Epithelial cell of proximal tubule (primary cell): ENCODE results near the gene CCL23. TPM values are rescaled to one million over a fixed set of nuclear protein-coding genes. Genes with fewer than 3 reads are reported as not detected.
"Not testable (repeated sequence)": the region's sequence is repeated elsewhere in the genome, so short reads cannot be mapped to it uniquely, and the experiment has no call there.

Experiments
- DNase-seq: peaks from one replicate; pipeline ENCODE4 v3.0.0-alpha.2; 2011; ENCODE audit warnings: low read depth
- H3K4me3 ChIP-seq: 2 replicates; pipeline ENCODE4 v1.5.1; 2011; ENCODE audit warnings: low read depth, mild to moderate bottlenecking, low read length
- total RNA-seq: library from RNA; depleted of rRNA; stranded (reverse); fragments of >200 nt; gene quantifications from 2 replicates; pipeline ENCODE4 v1.2.3, GENCODE V29; 2015
- TF ChIP-seq, protein P1 (sequence below): conservative IDR thresholded peaks from 2 replicates; pipeline ENCODE4 v1.5.1; 2012; ENCODE audit warnings: low read depth, mild to moderate bottlenecking, low read length

CCL23 gene
- total RNA-seq, 1 donor from 2014 or later: not detected

DNA sequence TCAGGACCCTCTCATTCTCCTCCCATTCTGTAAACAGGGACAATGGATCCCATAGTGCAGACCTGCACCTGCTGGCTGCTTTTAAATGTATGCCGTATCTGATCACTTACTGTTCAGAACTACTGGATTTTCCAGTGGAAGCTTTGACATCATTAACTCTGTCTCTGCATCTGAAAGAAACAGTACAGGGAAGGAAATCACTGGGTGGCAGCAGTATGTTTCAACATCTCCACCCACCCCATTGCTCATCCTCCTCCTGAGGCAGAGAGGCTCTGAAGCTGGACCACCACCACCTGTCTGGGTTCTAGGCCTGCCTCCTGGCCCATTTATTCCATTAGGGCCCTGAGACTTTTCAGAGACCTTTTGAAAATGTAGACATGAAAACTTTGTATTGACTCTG is 19.0 kb downstream of the CCL23 start:
- H3K4me3 ChIP-seq: no peak overlapping the region
- TF ChIP-seq, protein P1, sequence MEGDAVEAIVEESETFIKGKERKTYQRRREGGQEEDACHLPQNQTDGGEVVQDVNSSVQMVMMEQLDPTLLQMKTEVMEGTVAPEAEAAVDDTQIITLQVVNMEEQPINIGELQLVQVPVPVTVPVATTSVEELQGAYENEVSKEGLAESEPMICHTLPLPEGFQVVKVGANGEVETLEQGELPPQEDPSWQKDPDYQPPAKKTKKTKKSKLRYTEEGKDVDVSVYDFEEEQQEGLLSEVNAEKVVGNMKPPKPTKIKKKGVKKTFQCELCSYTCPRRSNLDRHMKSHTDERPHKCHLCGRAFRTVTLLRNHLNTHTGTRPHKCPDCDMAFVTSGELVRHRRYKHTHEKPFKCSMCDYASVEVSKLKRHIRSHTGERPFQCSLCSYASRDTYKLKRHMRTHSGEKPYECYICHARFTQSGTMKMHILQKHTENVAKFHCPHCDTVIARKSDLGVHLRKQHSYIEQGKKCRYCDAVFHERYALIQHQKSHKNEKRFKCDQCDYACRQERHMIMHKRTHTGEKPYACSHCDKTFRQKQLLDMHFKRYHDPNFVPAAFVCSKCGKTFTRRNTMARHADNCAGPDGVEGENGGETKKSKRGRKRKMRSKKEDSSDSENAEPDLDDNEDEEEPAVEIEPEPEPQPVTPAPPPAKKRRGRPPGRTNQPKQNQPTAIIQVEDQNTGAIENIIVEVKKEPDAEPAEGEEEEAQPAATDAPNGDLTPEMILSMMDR: no peak
- DNase-seq: no peak

DNA sequence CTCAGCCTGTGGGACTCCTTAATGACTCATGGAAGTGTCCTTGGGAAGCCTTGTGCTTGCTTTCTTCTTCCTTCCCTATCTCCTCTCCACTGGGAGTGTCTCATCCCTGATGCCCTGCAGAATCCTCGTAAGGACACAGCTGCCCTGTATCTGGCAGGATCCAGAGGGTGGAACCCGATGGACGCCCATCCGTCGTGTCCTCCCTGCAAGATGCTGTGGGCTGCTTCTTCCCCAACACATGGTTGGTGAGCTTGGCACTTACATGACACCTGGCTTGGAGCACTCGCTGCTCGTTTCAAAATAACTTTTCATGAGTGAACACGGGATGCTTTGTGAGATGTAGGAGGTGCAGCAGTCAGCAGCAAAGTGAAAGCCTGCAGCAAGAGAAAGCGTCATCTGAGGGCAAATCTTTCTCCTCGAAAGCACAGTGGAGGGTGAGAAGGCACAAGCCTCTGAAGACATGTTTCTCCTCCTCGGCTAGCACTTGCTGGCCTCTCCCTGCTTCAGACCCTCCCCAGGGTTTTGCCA is 19.7 kb downstream of the CCL23 start:
- TF ChIP-seq, protein P1: no peak
- no peak for DNase-seq
- H3K4me3 ChIP-seq: no peak overlapping the region

DNA sequence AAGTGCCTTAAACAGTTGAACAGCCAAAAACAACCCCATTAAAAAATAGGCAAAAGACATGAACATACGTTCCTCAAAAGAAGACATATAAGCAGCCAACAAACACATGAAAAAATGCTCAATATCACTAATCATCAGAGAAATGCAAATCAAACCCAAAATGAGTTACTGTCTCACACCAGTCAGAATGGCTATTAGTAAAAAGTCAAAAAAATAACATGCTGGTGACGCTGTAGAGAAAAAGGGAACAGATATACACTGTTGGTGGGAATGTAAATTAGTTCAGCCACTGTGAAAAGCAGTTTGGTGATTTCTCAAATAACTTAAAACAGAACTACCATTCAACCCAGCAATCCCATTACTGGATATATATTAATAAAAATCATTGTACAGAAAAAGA is 22.4 kb downstream of the CCL23 start:
- not testable (repeated sequence) for H3K4me3 ChIP-seq, DNase-seq

DNA sequence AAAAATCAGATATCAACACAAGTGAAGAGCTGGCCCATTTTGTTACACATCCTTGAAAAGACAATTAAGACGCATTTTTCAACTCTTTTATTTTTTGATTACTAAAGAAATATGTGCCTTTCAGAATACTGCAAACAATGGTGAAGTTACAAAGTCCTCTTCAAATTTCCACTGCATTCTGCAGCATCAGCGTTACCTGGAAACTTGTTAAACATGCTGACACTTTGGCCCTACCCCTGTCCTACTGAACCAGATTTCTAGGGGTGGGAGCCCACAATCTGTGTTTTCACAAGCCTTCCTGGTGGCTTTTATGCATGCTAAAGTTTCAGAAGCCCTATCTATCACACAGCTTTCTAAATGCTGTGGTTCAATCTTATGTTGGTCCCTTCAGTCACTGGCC is 26.7 kb downstream of the CCL23 start:
- TF ChIP-seq, protein P1: no peak
- no peak for DNase-seq
- no peak overlapping the region for H3K4me3 ChIP-seq

DNA sequence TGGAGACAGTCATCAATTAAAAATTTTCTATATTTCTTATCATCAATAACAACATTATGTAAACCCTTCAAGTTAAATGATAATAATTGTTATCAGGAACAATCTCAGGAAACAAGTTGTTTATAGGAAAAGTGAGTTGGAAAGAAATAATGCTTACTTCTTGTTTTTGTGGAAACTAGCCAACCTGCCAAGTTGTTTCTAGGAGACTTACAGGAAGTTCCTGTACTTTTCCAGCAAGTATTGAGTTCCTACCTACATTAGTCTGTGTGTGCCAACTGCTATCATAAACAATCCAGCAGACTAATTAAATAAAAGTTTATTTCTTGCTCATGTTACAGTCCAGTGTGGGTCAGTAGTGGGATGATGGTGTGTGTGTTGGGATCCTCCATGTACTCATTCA is 29.6 kb downstream of the CCL23 start:
- no peak for DNase-seq
- no peak overlapping the region for H3K4me3 ChIP-seq
- TF ChIP-seq, protein P1: no peak

DNA sequence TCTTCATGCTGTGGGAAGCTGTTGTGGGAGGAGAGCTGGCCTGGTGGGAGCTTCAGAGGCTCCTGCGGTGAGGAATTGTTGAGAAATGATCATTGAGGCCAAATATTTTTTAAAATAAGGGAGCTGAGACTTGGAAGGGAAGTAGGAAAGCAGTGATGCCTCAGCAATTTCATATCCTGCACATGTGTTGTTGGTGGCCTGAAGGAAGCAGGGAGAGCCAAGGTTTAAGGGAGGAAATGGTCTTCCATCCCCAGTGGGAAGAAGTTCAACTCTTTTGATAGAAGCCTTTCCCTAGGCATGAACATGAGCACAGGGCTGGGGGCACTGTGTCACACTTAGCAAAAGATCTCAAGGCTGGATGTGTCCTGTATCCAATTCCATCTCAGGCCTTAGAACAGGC is 31.1 kb downstream of the CCL23 start, which contains the start of gene CCL14:
TSS of gene CCL14 (minus strand) at position 87 of the 400 bp plus-strand sequence. CDS start at position 7, 80 bp downstream.
- no peak for DNase-seq
- TF ChIP-seq, protein P1: no peak
- H3K4me3 ChIP-seq: no peak within 1 kb of the TSS

DNA sequence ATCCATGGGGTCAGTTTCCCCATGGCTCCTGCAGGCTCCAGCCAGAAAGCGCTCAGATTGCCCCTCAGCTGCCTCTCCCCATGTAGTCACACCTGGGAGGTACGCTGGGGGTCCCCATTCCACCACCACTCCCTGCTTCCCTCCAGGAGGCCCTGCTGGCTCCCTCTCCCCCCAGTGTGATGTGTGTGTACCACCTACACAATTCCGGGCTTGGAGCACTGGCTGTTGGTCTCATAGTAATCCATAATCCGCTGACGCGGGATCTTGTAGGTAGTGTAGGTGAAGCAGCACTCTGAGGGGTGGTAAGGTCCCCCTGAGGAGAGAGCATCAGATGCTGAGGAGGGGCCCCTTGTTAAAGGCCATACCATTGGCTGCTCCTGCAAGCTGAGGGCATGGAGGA is 33.6 kb downstream of the CCL23 start:
- H3K4me3 ChIP-seq: no peak overlapping the region
- no peak for DNase-seq
- TF ChIP-seq, protein P1: no peak
